Panc1 (cell line): Measurements from ENCODE around the gene MIOX.

Source experiments
- TCF7L2 ChIP-seq: IDR thresholded peaks from 2 replicates; pipeline ENCODE4 v1.6.1; 2011; ENCODE audit warnings: mild to moderate bottlenecking, low read depth, low read length, inconsistent platforms
- TF ChIP-seq, protein P1 (sequence below): fragments of 450-650 bp; IDR thresholded peaks from 2 replicates; pipeline ENCODE4 v1.5.1; 2017; ENCODE audit warnings: mild to moderate bottlenecking
- TF ChIP-seq, protein P2 (sequence below), 2 experiments: IDR thresholded peaks; 2 replicates each; pipeline ENCODE4 v1.6.1; 2011 to 2012; ENCODE audit warnings: low read depth in 2 of 2, control low read depth in 1 of 2, low read length in 1 of 2, mild to moderate bottlenecking in 1 of 2, moderate library complexity in 1 of 2; ENCODE audit not compliant: insufficient read depth in 1 of 2

DNA sequence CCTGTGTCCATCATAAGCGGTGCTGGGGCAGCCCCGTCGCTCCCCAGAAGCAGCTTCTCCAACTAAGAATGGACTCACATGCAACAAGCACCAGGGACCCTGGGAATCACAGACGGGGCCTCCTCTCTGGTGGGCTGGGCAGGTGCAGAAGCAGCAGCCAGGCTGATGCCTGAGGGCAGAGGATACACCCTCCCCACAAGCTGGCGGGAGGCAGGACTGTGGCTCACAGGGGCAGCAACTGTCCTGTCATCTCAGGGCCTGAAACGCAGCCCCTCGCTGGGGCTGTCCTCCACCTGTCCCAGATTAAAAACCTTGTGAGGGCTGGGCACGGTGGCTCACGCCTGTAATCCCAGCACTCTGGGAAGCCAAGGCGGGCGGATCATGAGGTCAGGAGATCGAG lies 8.7 kb upstream of the MIOX start:
- TF ChIP-seq, protein P1, sequence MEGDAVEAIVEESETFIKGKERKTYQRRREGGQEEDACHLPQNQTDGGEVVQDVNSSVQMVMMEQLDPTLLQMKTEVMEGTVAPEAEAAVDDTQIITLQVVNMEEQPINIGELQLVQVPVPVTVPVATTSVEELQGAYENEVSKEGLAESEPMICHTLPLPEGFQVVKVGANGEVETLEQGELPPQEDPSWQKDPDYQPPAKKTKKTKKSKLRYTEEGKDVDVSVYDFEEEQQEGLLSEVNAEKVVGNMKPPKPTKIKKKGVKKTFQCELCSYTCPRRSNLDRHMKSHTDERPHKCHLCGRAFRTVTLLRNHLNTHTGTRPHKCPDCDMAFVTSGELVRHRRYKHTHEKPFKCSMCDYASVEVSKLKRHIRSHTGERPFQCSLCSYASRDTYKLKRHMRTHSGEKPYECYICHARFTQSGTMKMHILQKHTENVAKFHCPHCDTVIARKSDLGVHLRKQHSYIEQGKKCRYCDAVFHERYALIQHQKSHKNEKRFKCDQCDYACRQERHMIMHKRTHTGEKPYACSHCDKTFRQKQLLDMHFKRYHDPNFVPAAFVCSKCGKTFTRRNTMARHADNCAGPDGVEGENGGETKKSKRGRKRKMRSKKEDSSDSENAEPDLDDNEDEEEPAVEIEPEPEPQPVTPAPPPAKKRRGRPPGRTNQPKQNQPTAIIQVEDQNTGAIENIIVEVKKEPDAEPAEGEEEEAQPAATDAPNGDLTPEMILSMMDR = no peak
- no peak for TF ChIP-seq TCF7L2
- TF ChIP-seq, protein P2, sequence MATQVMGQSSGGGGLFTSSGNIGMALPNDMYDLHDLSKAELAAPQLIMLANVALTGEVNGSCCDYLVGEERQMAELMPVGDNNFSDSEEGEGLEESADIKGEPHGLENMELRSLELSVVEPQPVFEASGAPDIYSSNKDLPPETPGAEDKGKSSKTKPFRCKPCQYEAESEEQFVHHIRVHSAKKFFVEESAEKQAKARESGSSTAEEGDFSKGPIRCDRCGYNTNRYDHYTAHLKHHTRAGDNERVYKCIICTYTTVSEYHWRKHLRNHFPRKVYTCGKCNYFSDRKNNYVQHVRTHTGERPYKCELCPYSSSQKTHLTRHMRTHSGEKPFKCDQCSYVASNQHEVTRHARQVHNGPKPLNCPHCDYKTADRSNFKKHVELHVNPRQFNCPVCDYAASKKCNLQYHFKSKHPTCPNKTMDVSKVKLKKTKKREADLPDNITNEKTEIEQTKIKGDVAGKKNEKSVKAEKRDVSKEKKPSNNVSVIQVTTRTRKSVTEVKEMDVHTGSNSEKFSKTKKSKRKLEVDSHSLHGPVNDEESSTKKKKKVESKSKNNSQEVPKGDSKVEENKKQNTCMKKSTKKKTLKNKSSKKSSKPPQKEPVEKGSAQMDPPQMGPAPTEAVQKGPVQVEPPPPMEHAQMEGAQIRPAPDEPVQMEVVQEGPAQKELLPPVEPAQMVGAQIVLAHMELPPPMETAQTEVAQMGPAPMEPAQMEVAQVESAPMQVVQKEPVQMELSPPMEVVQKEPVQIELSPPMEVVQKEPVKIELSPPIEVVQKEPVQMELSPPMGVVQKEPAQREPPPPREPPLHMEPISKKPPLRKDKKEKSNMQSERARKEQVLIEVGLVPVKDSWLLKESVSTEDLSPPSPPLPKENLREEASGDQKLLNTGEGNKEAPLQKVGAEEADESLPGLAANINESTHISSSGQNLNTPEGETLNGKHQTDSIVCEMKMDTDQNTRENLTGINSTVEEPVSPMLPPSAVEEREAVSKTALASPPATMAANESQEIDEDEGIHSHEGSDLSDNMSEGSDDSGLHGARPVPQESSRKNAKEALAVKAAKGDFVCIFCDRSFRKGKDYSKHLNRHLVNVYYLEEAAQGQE (IDR thresholded peaks at IDR 0.05; ENCODE audit: insufficient read depth in 1 of 2, low read depth in 2 of 2, low read length in 1 of 2) = no peak
